ENCODE results near the gene CRTC1.

- TF ChIP-seq CTCF (IDR thresholded peaks at IDR 0.05) (no peak), POLR2A (IDR thresholded peaks at IDR 0.05) (no peak)
Observed at GRCh38 chr19:18762125-18763023, 78.9 kb downstream of the CRTC1 start.

All from uterus (tissue), 2 donors.